OCI-LY7 (cell line): Measurements from ENCODE around the gene RNF213. TPM values are rescaled to one million over a fixed set of nuclear protein-coding genes. Genes with fewer than 3 reads are reported as not detected.

Experiments
- BruUV-seq: library from RNA; stranded (reverse); fragments of 400-500 nt; replicated peaks from 2 replicates; lab custom pipeline; 2021; lab: Mats Ljungman, UMichigan
- CTCF ChIA-PET: fragments of 300-600 bp; sonication (Branson Sonifier 250); formaldehyde crosslinking; loops from one replicate; lab custom pipeline; 2022; ENCODE audit warnings: antibody characterized with exemption; ENCODE audit not compliant: unreplicated experiment; lab: Charles Lee
- POLR2A ChIA-PET: fragments of 300-600 bp; sonication (Branson Sonifier 250); formaldehyde crosslinking; loops from one replicate; lab custom pipeline; 2022; ENCODE audit warnings: antibody characterized with exemption; lab: Charles Lee
- DNase-seq: peaks from one replicate; pipeline ENCODE4 v3.0.0-alpha.2; 2015; ENCODE audit warnings: low spot score
- H2AFZ ChIP-seq: fragments of 200-600 bp; sonication (generic), shearing (Covaris generic); 2 replicates; pipeline ENCODE4 v1.6.1; 2014; ENCODE audit warnings: mild to moderate bottlenecking, antibody characterized with exemption, low read length, moderate library complexity
- H3K27ac ChIP-seq: fragments of 200-600 bp; sonication (generic); 2 replicates; pipeline ENCODE4 v1.5.1; 2014; ENCODE audit warnings: mixed run types, low read depth, mild to moderate bottlenecking, moderate library complexity, low read length, inconsistent platforms; ENCODE audit not compliant: poor library complexity, severe bottlenecking
- H3K36me3 ChIP-seq: fragments of 200-600 bp; sonication (generic); 2 replicates; pipeline ENCODE4 v1.6.1; 2014; ENCODE audit warnings: mild to moderate bottlenecking, antibody characterized with exemption, low read length, moderate library complexity, mixed read lengths; ENCODE audit not compliant: insufficient read depth
- H3K4me1 ChIP-seq: fragments of 200-600 bp; sonication (generic); 2 replicates; pipeline ENCODE4 v1.5.1; 2014; ENCODE audit warnings: mild to moderate bottlenecking, low read length; ENCODE audit not compliant: insufficient read depth, poor library complexity, severe bottlenecking
- H3K4me2 ChIP-seq: fragments of 200-600 bp; sonication (generic); 2 replicates; pipeline ENCODE4 v1.6.1; 2014; ENCODE audit warnings: mild to moderate bottlenecking, low read length
- H3K4me3 ChIP-seq: fragments of 200-600 bp; sonication (generic); 2 replicates; pipeline ENCODE4 v1.5.1; 2014; ENCODE audit warnings: mild to moderate bottlenecking, low read depth, low read length; ENCODE audit not compliant: poor library complexity, severe bottlenecking
- H3K79me2 ChIP-seq: fragments of 200-600 bp; sonication (generic); 2 replicates; pipeline ENCODE4 v1.6.1; 2016; ENCODE audit warnings: low read depth, mild to moderate bottlenecking, low read length, moderate library complexity, mixed read lengths; ENCODE audit not compliant: insufficient read depth
- H3K9me2 ChIP-seq: fragments of 200-600 bp; sonication (generic); 2 replicates; pipeline ENCODE4 v1.6.1; 2016; ENCODE audit warnings: mild to moderate bottlenecking, low read length, mixed read lengths; ENCODE audit not compliant: insufficient read depth
- H3K9me3 ChIP-seq: fragments of 200-600 bp; sonication (generic); 2 replicates; pipeline ENCODE4 v1.6.1; 2014; ENCODE audit warnings: mild to moderate bottlenecking, mixed run types, low read length, mixed read lengths
- H4K20me1 ChIP-seq: fragments of 200-600 bp; sonication (generic); 2 replicates; pipeline ENCODE4 v1.6.1; 2014; ENCODE audit warnings: mild to moderate bottlenecking, antibody characterized with exemption, low read length, moderate library complexity, mixed read lengths; ENCODE audit not compliant: insufficient read depth
- CTCF ChIP-seq: fragments of 200-600 bp; sonication (generic); conservative IDR thresholded peaks from 2 replicates; pipeline ENCODE4 v1.5.1; 2014; ENCODE audit warnings: mild to moderate bottlenecking, antibody characterized with exemption, low read length, moderate library complexity, mixed read lengths
- EZH2phosphoT487 ChIP-seq: fragments of 200-600 bp; sonication (generic); IDR thresholded peaks from 2 replicates; pipeline ENCODE4 v1.6.1; 2018; ENCODE audit warnings: low read depth, borderline replicate concordance, mild to moderate bottlenecking, mixed run types, antibody characterized with exemption, low read length, moderate library complexity, mixed read lengths
- intact Hi-C: fragments of 100-400 bp; cut with micrococcal nuclease; formaldehyde crosslinking; loops from one replicate; pipeline ENCODE4 v1.10.0; 2022; ENCODE audit not compliant: unreplicated experiment
- total RNA-seq, 2 experiments: library from RNA; depleted of rRNA in 1 of 2; stranded (reverse); fragments of >200 nt in 1 of 2; shearing (Covaris generic) in 1 of 2; gene quantifications; 2 replicates each; pipeline ENCODE4 v1.2.3, GENCODE V29; 2014 to 2022

Gene RNF213
- total RNA-seq, 2 experiments from 2014 or later, result 58.8 to 68.6 TPM

GRCh38 chr17:80445007-80445725 lies 184.5 kb downstream of the RNF213 start:
- POLR2A ChIA-PET, result no interaction called here
- no peak overlapping the region for H2AFZ ChIP-seq
- no peaks in the 10 kb centered on the region for H4K20me1 ChIP-seq
- H3K9me2 ChIP-seq, result no peaks in the 10 kb centered on the region
- H3K79me2 ChIP-seq, result no peaks in the 10 kb centered on the region
- H3K4me2 ChIP-seq, result no peak overlapping the region
- BruUV-seq, result no TSS peak
- no peak overlapping the region for H3K4me3 ChIP-seq
- CTCF ChIA-PET, result no interaction called here
- DNase-seq, result no peak
- no peaks in the 10 kb centered on the region for H3K4me1 ChIP-seq
- H3K36me3 ChIP-seq, result no peaks in the 10 kb centered on the region
- TF ChIP-seq CTCF, result no peak
- no peak for TF ChIP-seq EZH2phosphoT487
- intact Hi-C loops, result no loop called here
- H3K27ac ChIP-seq, result no peak overlapping the region
- no peaks in the 10 kb centered on the region for H3K9me3 ChIP-seq

GRCh38 chr17:80445726-80446110 lies 185.1 kb downstream of the RNF213 start:
- ChIA-PET POLR2A (no interaction called here), CTCF (no interaction called here)
- BruUV-seq, result no TSS peak
- Histone ChIP-seq H3K9me2 (no peaks in the 10 kb centered on the region), H4K20me1 (no peaks in the 10 kb centered on the region), H3K79me2 (no peaks in the 10 kb centered on the region), H3K4me2 (no peak overlapping the region), H3K4me1 (no peaks in the 10 kb centered on the region), H3K36me3 (no peaks in the 10 kb centered on the region), H3K9me3 (no peaks in the 10 kb centered on the region), H2AFZ (no peak overlapping the region), H3K27ac (no peak overlapping the region), H3K4me3 (no peak overlapping the region)
- no peak for DNase-seq
- TF ChIP-seq CTCF (no peak), EZH2phosphoT487 (no peak)
- intact Hi-C loops, result no loop called here

GRCh38 chr17:80446645-80447405 lies 186.2 kb downstream of the RNF213 start:
- ChIA-PET POLR2A (interaction anchor here (0.7 kb wide), 1 partner anchor 328 kb away, joined by 5 read pairs; no protein-coding TSS in a partner anchor), CTCF (no interaction called here)
- no peaks in the 10 kb centered on the region for H3K4me1 ChIP-seq

More at GRCh38 chr17:80446645-80447405, 186.2 kb downstream of the RNF213 start:
- Histone ChIP-seq H3K4me3 (no peak overlapping the region), H3K27ac (no peak overlapping the region), H3K79me2 (no peaks in the 10 kb centered on the region), H4K20me1 (no peaks in the 10 kb centered on the region), H2AFZ (no peak overlapping the region), H3K9me3 (no peaks in the 10 kb centered on the region), H3K4me2 (no peak overlapping the region), H3K36me3 (no peaks in the 10 kb centered on the region), H3K9me2 (no peaks in the 10 kb centered on the region)
- BruUV-seq, result no TSS peak
- TF ChIP-seq CTCF, result no peak
- TF ChIP-seq EZH2phosphoT487, result no peak
- intact Hi-C loops, result no loop called here
- no peak for DNase-seq
